H1 (cell line): ENCODE data around the gene MYNN. TPM values are rescaled to one million over a fixed set of nuclear protein-coding genes. Genes with fewer than 3 reads are reported as not detected.

Source experiments
- CTCF ChIA-PET: fragments of 300-600 bp; sonication (Branson Sonifier 250); formaldehyde crosslinking; loops from one replicate; lab custom pipeline; 2021; ENCODE audit not compliant: partially characterized antibody; lab: Charles Lee
- POLR2A ChIA-PET: fragments of 300-600 bp; sonication (Branson Sonifier 250); formaldehyde crosslinking; loops from one replicate; lab custom pipeline; 2021; ENCODE audit warnings: inconsistent platforms; ENCODE audit not compliant: partially characterized antibody; lab: Charles Lee
- DNase-seq, 2 experiments: peaks; one replicate each; pipeline versions ENCODE4 v3.0.0 to v3.0.0-alpha.2; 2010 to 2022; ENCODE audit warnings: low spot score in 2 of 2, low read depth in 1 of 2, mixed read lengths in 1 of 2
- FAIRE-seq: peaks from 2 replicates; lab custom pipeline; 2011; peaks lifted over from hg19 to GRCh38; lab: Jason Lieb, UNC
- H2AFZ ChIP-seq: 2 replicates; pipeline ENCODE4 v1.8.1; 2012; ENCODE audit warnings: low read length, inconsistent platforms
- H2AK5ac ChIP-seq: 2 replicates; pipeline ENCODE4 v1.6.1; 2013; ENCODE audit warnings: low read depth, low read length
- H2BK120ac ChIP-seq: replicated peaks from 2 replicates; pipeline ENCODE3; 2013; ENCODE audit warnings: low read depth, low read length, inconsistent platforms
- H2BK12ac ChIP-seq: 2 replicates; pipeline ENCODE4 v1.6.1; 2013; ENCODE audit warnings: low read depth, low read length
- H2BK15ac ChIP-seq: 2 replicates; pipeline ENCODE4 v1.6.1; 2013; ENCODE audit warnings: low read length
- H2BK20ac ChIP-seq: 2 replicates; pipeline ENCODE4 v1.6.1; 2013; ENCODE audit warnings: low read length
- H2BK5ac ChIP-seq: 2 replicates; pipeline ENCODE4 v1.6.1; 2013; ENCODE audit warnings: low read depth, low read length
- H3K14ac ChIP-seq: 2 replicates; pipeline ENCODE4 v1.6.1; 2013; ENCODE audit warnings: inconsistent platforms; ENCODE audit not compliant: insufficient read length
- H3K18ac ChIP-seq: 2 replicates; pipeline ENCODE4 v1.6.1; 2013; ENCODE audit warnings: low read length; ENCODE audit errors: extremely low read depth
- H3K23ac ChIP-seq: 2 replicates; pipeline ENCODE4 v1.6.1; 2013; ENCODE audit warnings: inconsistent platforms; ENCODE audit not compliant: insufficient read length
- H3K23me2 ChIP-seq: 2 replicates; pipeline ENCODE4 v1.6.1; 2013; ENCODE audit warnings: low read depth, low read length
- H3K27ac ChIP-seq: 2 replicates; pipeline ENCODE4 v1.6.1; 2011; ENCODE audit warnings: low read depth, low read length, inconsistent platforms
- H3K27me3 ChIP-seq, 4 experiments: replicated peaks in 1 of 4; 1 replicate in 1 of 4; 2 replicates in 3 of 4; pipeline versions ENCODE4 v1.6.1 to v1.8.1; 2011 to 2013; ENCODE audit warnings: low read length in 3 of 4, mild to moderate bottlenecking in 3 of 4, inconsistent platforms in 2 of 4, mixed read lengths in 2 of 4, moderate library complexity in 1 of 4; ENCODE audit not compliant: control insufficient read depth in 3 of 4, insufficient read depth in 3 of 4; ENCODE audit errors: extremely low read depth in 1 of 4
- H3K36me3 ChIP-seq, 4 experiments: 2 replicates each; pipeline versions ENCODE4 v1.6.1 to v1.8.1; 2011 to 2013; ENCODE audit warnings: mild to moderate bottlenecking in 4 of 4, low read length in 3 of 4, moderate library complexity in 2 of 4, control low read depth in 1 of 4, inconsistent platforms in 1 of 4; ENCODE audit not compliant: insufficient read depth in 4 of 4, control insufficient read depth in 2 of 4
- H3K4ac ChIP-seq: replicated peaks from 2 replicates; pipeline ENCODE3; 2013; ENCODE audit warnings: low read length, low read depth, mixed read lengths, inconsistent platforms; ENCODE audit not compliant: insufficient read length
- H3K4me1 ChIP-seq, 4 experiments: replicated peaks in 1 of 4; 1 replicate in 1 of 4; 2 replicates in 3 of 4; pipeline versions ENCODE4 v1.6.1 to v1.8.1; 2011 to 2013; ENCODE audit warnings: low read length in 3 of 4, inconsistent platforms in 2 of 4, mixed read lengths in 1 of 4; ENCODE audit not compliant: insufficient read depth in 4 of 4, control insufficient read depth in 3 of 4
- H3K4me2 ChIP-seq, 2 experiments: 2 replicates each; pipeline versions ENCODE4 v1.6.1 to v1.8.1; 2011 to 2013; ENCODE audit warnings: low read depth in 2 of 2, low read length in 2 of 2, control low read depth in 1 of 2, inconsistent platforms in 1 of 2, mild to moderate bottlenecking in 1 of 2; ENCODE audit not compliant: insufficient read depth in 1 of 2
- H3K4me3 ChIP-seq, 4 experiments: fragments of 200-600, 300-600 bp in 1 of 4; sonication (generic), shearing (Covaris generic), sonication (Bioruptor Twin) in 1 of 4; 2 replicates each; pipeline versions ENCODE4 v1.5.1 to v1.8.1; 2011 to 2016; ENCODE audit warnings: low read length in 4 of 4, low read depth in 3 of 4, control low read depth in 2 of 4, inconsistent platforms in 2 of 4, mild to moderate bottlenecking in 2 of 4, mixed read lengths in 1 of 4, moderate library complexity in 1 of 4; ENCODE audit not compliant: insufficient read depth in 2 of 4; ENCODE audit errors: extremely low read depth in 1 of 4
- H3K56ac ChIP-seq: replicated peaks from 2 replicates; pipeline ENCODE3; 2013; ENCODE audit warnings: low read depth, mild to moderate bottlenecking, mixed read lengths, low read length, inconsistent platforms; ENCODE audit not compliant: insufficient read length
- H3K79me1 ChIP-seq: 2 replicates; pipeline ENCODE4 v1.6.1; 2013; ENCODE audit warnings: low read depth, low read length, control low read depth
- H3K79me2 ChIP-seq, 2 experiments: 2 replicates each; pipeline versions ENCODE4 v1.6.1 to v1.8.1; 2012 to 2013; ENCODE audit warnings: low read length in 2 of 2, mild to moderate bottlenecking in 2 of 2, inconsistent platforms in 1 of 2; ENCODE audit not compliant: insufficient read depth in 2 of 2, control insufficient read depth in 1 of 2
- H3K9ac ChIP-seq, 4 experiments: replicated peaks in 1 of 4; 1 replicate in 1 of 4; 2 replicates in 3 of 4; pipeline versions ENCODE4 v1.6.1 to v1.8.1; 2011 to 2013; ENCODE audit warnings: low read depth in 3 of 4, low read length in 3 of 4, control low read depth in 2 of 4, mild to moderate bottlenecking in 2 of 4, moderate library complexity in 2 of 4, inconsistent platforms in 1 of 4; ENCODE audit errors: extremely low read depth in 1 of 4
- H3K9me3 ChIP-seq, 2 experiments: 2 replicates each; pipeline versions ENCODE4 v1.6.1 to v1.8.1; 2012 to 2013; ENCODE audit warnings: mild to moderate bottlenecking in 2 of 2, moderate library complexity in 2 of 2, control low read depth in 1 of 2, inconsistent platforms in 1 of 2, low read depth in 1 of 2, low read length in 1 of 2, mixed read lengths in 1 of 2; ENCODE audit not compliant: insufficient read depth in 2 of 2
- H4K20me1 ChIP-seq, 2 experiments: replicated peaks in 1 of 2; 2 replicates each; pipeline versions ENCODE3 to v1.8.1; 2011 to 2013; ENCODE audit warnings: inconsistent platforms in 2 of 2, low read length in 2 of 2, mild to moderate bottlenecking in 1 of 2; ENCODE audit not compliant: insufficient read depth in 2 of 2, control insufficient read depth in 1 of 2
- H4K5ac ChIP-seq: 2 replicates; pipeline ENCODE4 v1.6.1; 2013; ENCODE audit warnings: low read length, low read depth, mixed read lengths, inconsistent platforms; ENCODE audit not compliant: insufficient read length
- H4K8ac ChIP-seq: 2 replicates; pipeline ENCODE4 v1.8.0; 2013; ENCODE audit warnings: mild to moderate bottlenecking, moderate library complexity, low read length, inconsistent platforms; ENCODE audit not compliant: insufficient read depth; ENCODE audit errors: extremely low read depth
- H4K91ac ChIP-seq: replicated peaks from 2 replicates; pipeline ENCODE3; 2013; ENCODE audit warnings: low read length, mixed read lengths, inconsistent platforms; ENCODE audit not compliant: insufficient read length
- GABPA ChIP-seq: IDR thresholded peaks from 2 replicates; pipeline ENCODE4 v1.6.1; 2011; ENCODE audit warnings: mild to moderate bottlenecking, low read length, moderate library complexity, borderline replicate concordance; ENCODE audit not compliant: insufficient read depth
- WGBS, 2 experiments: shearing (Covaris generic) in 1 of 2; methylation state at CpG; one replicate each; pipeline versions ENCODE4 v1.1.6 to v1.1.7; 2013 to 2015; ENCODE audit warnings: low lambda C conversion rate in 2 of 2, mixed read lengths in 2 of 2, inconsistent platforms in 1 of 2, low coverage in 1 of 2, missing lambda C conversion rate in 1 of 2; ENCODE audit not compliant: insufficient replicate concordance in 2 of 2, insufficient coverage in 1 of 2, insufficient read length in 1 of 2; ENCODE audit errors: extremely low coverage in 1 of 2, missing lambda C conversion rate in 1 of 2; 5-methylcytosine and 5-hydroxymethylcytosine counted together
- polyA plus RNA-seq, 7 experiments: library from polyadenylated mRNA; depleted of rRNA in 3 of 7; stranded (reverse) in 5 of 7; unstranded in 2 of 7; fragments of >200 nt in 5 of 7; fragments of 200-250 nt in 2 of 7; gene quantifications; 1 replicate in 5 of 7; 2 replicates in 1 of 7; 4 replicates in 1 of 7; pipeline versions ENCODE4 v1.2.1 to v1.2.3, GENCODE V29; 2011 to 2013; ENCODE audit warnings: missing spikeins in 2 of 7, mixed read lengths in 2 of 7
- total RNA-seq: library from RNA; stranded (reverse); fragmentation: NEBNext Ultra II Directional; extraction: Animal tissue kit (Norgen Biotek cat#: 25700); gene quantifications from 2 replicates; pipeline ENCODE4 v1.2.1, GENCODE V29; 2021
- TF ChIP-seq, protein P1 (sequence below): IDR thresholded peaks from 2 replicates; pipeline ENCODE4 v1.6.1; 2012; ENCODE audit warnings: inconsistent platforms

The MYNN gene
- total and polyA plus RNA-seq, 2 of the 8 experiments (the other 6 are each of a cell fraction or from before 2014, with no cell fraction given) = 7.3 to 15.2 TPM

DNA sequence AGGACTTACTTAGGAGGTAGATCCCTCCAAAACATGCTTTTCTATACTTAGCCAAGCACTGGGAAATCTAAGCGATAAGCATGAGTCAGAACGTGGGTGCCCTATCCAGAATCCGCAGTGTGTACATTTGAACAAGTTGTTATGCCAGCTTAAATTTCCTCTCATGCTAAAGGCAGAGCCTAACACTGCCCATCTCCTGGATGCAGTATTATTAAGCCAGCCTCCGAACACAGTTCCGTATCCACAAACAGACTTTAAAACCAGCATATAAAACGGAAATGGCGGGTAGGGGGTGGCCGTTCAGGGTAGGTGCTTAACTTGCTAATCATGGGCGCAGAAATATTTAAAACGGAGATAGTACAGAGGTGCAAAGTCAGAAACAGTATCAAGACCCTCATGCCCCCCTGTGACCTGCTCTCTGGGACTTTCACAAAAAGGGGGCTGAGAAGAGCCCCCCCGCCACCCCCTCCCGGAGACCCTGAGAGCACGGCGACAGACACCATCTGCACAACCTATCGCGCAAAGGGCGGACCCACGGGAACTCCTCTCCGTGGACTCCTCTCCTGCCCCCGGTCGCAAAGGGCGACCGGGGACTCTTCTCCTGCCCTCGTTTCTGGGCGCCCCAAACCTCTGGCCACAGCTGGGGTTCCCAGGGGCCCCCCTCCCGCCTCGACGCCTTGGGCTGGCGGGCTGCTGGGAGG, 38.6 kb downstream of the MYNN start:
- Histone ChIP-seq H3K27me3 (peaks cover 0 to 7% (median 4%) of the 10 kb centered on the region in 4 experiments; a peak in 6 of 7 replicates), H3K9ac (peak overlapping the region in 3 of 4 experiments; percentile 37 to 63 (median 52); a peak in 6 of 7 replicates), H3K23ac (no peak overlapping the region), H2AFZ (peak overlapping the region; percentile 77), H3K27ac (no peak overlapping the region), H3K79me2 (no peaks in the 10 kb centered on the region), H4K91ac (no peak overlapping the region), H2BK12ac (no peak overlapping the region), H3K56ac (no peak overlapping the region), H3K18ac (no peak overlapping the region), H2BK15ac (no peak overlapping the region), H3K4ac (no peak overlapping the region), H4K20me1 (no peaks in the 10 kb centered on the region), H3K4me3 (peak overlapping the region; percentile 54 to 73 (median 68)), H2BK20ac (no peak overlapping the region), H3K9me3 (no peaks in the 10 kb centered on the region; a peak in 1 of 4 replicates), H2BK120ac (no peak overlapping the region), H4K5ac (no peak overlapping the region), H4K8ac (peak overlapping the region; percentile 86), H2AK5ac (no peak overlapping the region), H3K4me2 (peak overlapping the region; percentile 79 to 93), H3K14ac (no peak overlapping the region), H3K79me1 (no peaks in the 10 kb centered on the region), H3K23me2 (peaks cover 4% of the 10 kb centered on the region; the same call in 1 of the 2 replicates), H2BK5ac (0 out of 2 replicates have a peak overlapping the region, but pooled peaks have one; percentile 76), H3K4me1 (peaks cover 7 to 20% (median 10%) of the 10 kb centered on the region in 4 experiments; a peak in 6 of 7 replicates), H3K36me3 (no peaks in the 10 kb centered on the region; a peak in 1 of 8 replicates)
- FAIRE-seq = no peak
- DNase-seq = peak in 1 of 2 experiments; percentile 51
- 20% methylated on average over 26 of the region's 29 CpGs; no CpG with 5 or more reads in 1 of the 2 experiments for WGBS, 2 experiments
- POLR2A ChIA-PET = interaction anchor here (0.7 to 3.8 kb wide), 5 partner anchors 14 to 47 kb away, joined by 3 to 20 read pairs (median 3); partner anchors contain the start of genes MYNN and TERC
- CTCF ChIA-PET = interaction anchor here (0.5 to 3.0 kb wide), 4 partner anchors 11 to 1804 kb away, joined by 3 to 11 read pairs (median 5); partner anchors contain the start of gene TERC
- no peak for TF ChIP-seq GABPA
- TF ChIP-seq, protein P1, sequence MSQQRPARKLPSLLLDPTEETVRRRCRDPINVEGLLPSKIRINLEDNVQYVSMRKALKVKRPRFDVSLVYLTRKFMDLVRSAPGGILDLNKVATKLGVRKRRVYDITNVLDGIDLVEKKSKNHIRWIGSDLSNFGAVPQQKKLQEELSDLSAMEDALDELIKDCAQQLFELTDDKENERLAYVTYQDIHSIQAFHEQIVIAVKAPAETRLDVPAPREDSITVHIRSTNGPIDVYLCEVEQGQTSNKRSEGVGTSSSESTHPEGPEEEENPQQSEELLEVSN = no peak
